ENCODE results near the gene POLR2C.

- TF ChIP-seq POLR2A (IDR thresholded peaks at IDR 0.05) (peak; percentile 85), CTCF (IDR thresholded peaks at IDR 0.05) (no peak)
Observed at GRCh38 chr16:57447186-57447962, 15.1 kb upstream of the POLR2C start, which contains the start of the genes CIAPIN1 and COQ9.
